Adrenal gland (tissue), 19 donors: ENCODE results near the gene CCDC6. TPM values are rescaled to one million over a fixed set of nuclear protein-coding genes. Genes with fewer than 3 reads are reported as not detected.
"Not testable (repeated sequence)": the region's sequence is repeated elsewhere in the genome, so short reads cannot be mapped to it uniquely, and the experiment has no call there.

Source experiments
- DNase-seq, 7 donors: peaks; one replicate each; pipeline ENCODE4 v3.0.0-alpha.2; 2019 to 2020
- H3K27ac ChIP-seq, 5 donors: fragments of 200-600 bp; sonication (generic) in 4 of 5; 1 replicate in 3 of 5; 2 replicates in 2 of 5; pipeline versions ENCODE4 v1.5.1 to v1.8.0; 2016 to 2020; ENCODE audit warnings: mild to moderate bottlenecking in 1 of 5
- H3K27me3 ChIP-seq: fragments of 200-600 bp; 2 replicates; pipeline ENCODE4 v1.8.0; 2021
- H3K36me3 ChIP-seq, 2 donors: fragments of 200-600 bp; replicated peaks in 1 of 2; 1 replicate in 1 of 2; 2 replicates in 1 of 2; pipeline versions ENCODE4 v1.5.1 to v1.8.0; 2018 to 2022
- H3K4me1 ChIP-seq, 2 donors: fragments of 200-600 bp; replicated peaks in 1 of 2; 1 replicate in 1 of 2; 2 replicates in 1 of 2; pipeline versions ENCODE4 v1.5.1 to v1.8.0; 2018 to 2021
- H3K4me3 ChIP-seq, 4 donors: fragments of 200-600 bp; sonication (generic) in 3 of 4; one replicate each; pipeline ENCODE4 v1.5.1; 2016 to 2018
- H3K9me3 ChIP-seq, 3 donors: fragments of 200-600 bp; sonication (generic) in 1 of 3; replicated peaks in 1 of 3; 1 replicate in 2 of 3; 2 replicates in 1 of 3; pipeline versions ENCODE4 v1.5.1 to v1.8.0; 2016 to 2021
- CTCF ChIP-seq, 6 experiments: fragments of 450-650 bp in 4 of 6; fragments of 200-600 bp in 2 of 6; sonication (generic) in 1 of 6; IDR thresholded peaks; 1 replicate in 5 of 6; 2 replicates in 1 of 6; pipeline versions ENCODE4 v1.5.1 to v1.8.0; 2016 to 2021; ENCODE audit warnings: antibody characterized with exemption in 6 of 6, mild to moderate bottlenecking in 2 of 6, moderate library complexity in 1 of 6
- POLR2A ChIP-seq, 2 donors: fragments of 450-650 bp; IDR thresholded peaks; one replicate each; pipeline ENCODE4 v1.6.1; 2017; ENCODE audit warnings: antibody characterized with exemption in 2 of 2, mild to moderate bottlenecking in 2 of 2, moderate library complexity in 1 of 2
- WGBS, 4 donors: extraction: QIAGEN DNeasy Blood & Tissue Kit in 2 of 4; methylation state at CpG; one replicate each; pipeline versions ENCODE4 v1.1.5 to v1.1.7; 2013 to 2017; 5-methylcytosine and 5-hydroxymethylcytosine counted together
- intact Hi-C, 2 donors: fragments of 100-400 bp; cut with DNase I; formaldehyde crosslinking; loops; one replicate each; pipeline versions ENCODE4 v1.14.1 to v1.15.0; 2022 to 2023
- long read RNA-seq, 10 donors: library from polyadenylated mRNA in 3 of 10; unstranded in 2 of 10; stranded (forward) in 1 of 10; transcript quantifications; one replicate each; pipeline ENCODE4 v2.0.0 and lab custom pipeline, GENCODE V29; 2021 to 2026
- polyA plus RNA-seq, 3 donors: library from polyadenylated mRNA; stranded (reverse); fragments of 200-250 nt in 2 of 3; fragments of 350-450 nt in 1 of 3; fragmentation: Illumina TruSeq in 1 of 3; extraction: RNeasy Lipid Tissue Mini Kit (QIAGEN cat#74804) in 1 of 3; gene quantifications; one replicate each; pipeline ENCODE4 v1.2.3, GENCODE V29; 2013 to 2014
- total RNA-seq, 9 donors: library from RNA; depleted of rRNA in 4 of 9; stranded (reverse); fragments of >200 nt in 4 of 9; fragments of 120-200 nt in 1 of 9; fragmentation: NEBNext Ultra II Directional in 1 of 9; extraction: Animal tissue kit (Norgen Biotek cat#: 25700) in 1 of 9; gene quantifications; one replicate each; pipeline versions ENCODE4 v1.1.0 to v1.2.4, GENCODE V29; 2013 to 2023
- donor health status: healthy with polysubstance abuse.
- donor health status: Bipolar disorder and iron deficiency.
- donor health status: DM: yes; HTN: yes; CAD: no.
- donor health status: DM: no; HTN: no; CAD: no.
- donor health status: DM: no; HTN: no; CAD: no.
- donor health status: DM: yes; HTN: yes; CAD: no.

The CCDC6 gene
- total RNA-seq = 10 to 100 TPM; 29.3 to 53.3 (median 34.2) TPM
- 10 to 100 TPM in 1 of 3 donors, 1 to 10 TPM in 2; 7.1 to 35.7 (median 9.2) TPM for polyA plus RNA-seq
- long read RNA-seq, donor 1, full-length matches to known transcripts = 9 of 9 reads
- long read RNA-seq, donor 1, partial matches to known transcripts = 0 of 9 reads
- long read RNA-seq, donor 1, other reads (novel, unspliced or antisense) = 0 of 9 reads
- long read RNA-seq, donor 2, full-length matches to known transcripts = 9 of 9 reads
- long read RNA-seq, donor 2, partial matches to known transcripts = 0 of 9 reads
- long read RNA-seq, donor 2, other reads (novel, unspliced or antisense) = 0 of 9 reads
- long read RNA-seq, donor 3, full-length matches to known transcripts = 11 of 11 reads
- long read RNA-seq, donor 3, partial matches to known transcripts = 0 of 11 reads
- long read RNA-seq, donor 3, other reads (novel, unspliced or antisense) = 0 of 11 reads
- long read RNA-seq, donor 4, full-length matches to known transcripts = 1 of 7 reads
- long read RNA-seq, donor 4, partial matches to known transcripts = 3 of 7 reads
- long read RNA-seq, donor 4, other reads (novel, unspliced or antisense) = 3 of 7 reads
- long read RNA-seq, donor 5, full-length matches to known transcripts = 11 of 16 reads
- long read RNA-seq, donor 5, partial matches to known transcripts = 2 of 16 reads
- long read RNA-seq, donor 5, other reads (novel, unspliced or antisense) = 3 of 16 reads
- long read RNA-seq, donor 6, partial matches to known transcripts = 1 of 3 reads
- long read RNA-seq, donor 6, other reads (novel, unspliced or antisense) = 2 of 3 reads
- long read RNA-seq, donor 7, full-length matches to known transcripts = 10 of 15 reads
- long read RNA-seq, donor 7, partial matches to known transcripts = 5 of 15 reads
- long read RNA-seq, donor 7, other reads (novel, unspliced or antisense) = 0 of 15 reads
- long read RNA-seq, donor 8, full-length matches to known transcripts = 17 of 22 reads
- long read RNA-seq, donor 8, partial matches to known transcripts = 5 of 22 reads
- long read RNA-seq, donor 8, other reads (novel, unspliced or antisense) = 0 of 22 reads
- long read RNA-seq, donor 9, full-length matches to known transcripts = 7 of 12 reads
- long read RNA-seq, donor 9, partial matches to known transcripts = 5 of 12 reads
- long read RNA-seq, donor 9, other reads (novel, unspliced or antisense) = 0 of 12 reads
- long read RNA-seq, donor 10, full-length matches to known transcripts = 2 of 2 reads
- long read RNA-seq, donor 10, partial matches to known transcripts = 0 of 2 reads
- long read RNA-seq, donor 10, other reads (novel, unspliced or antisense) = 0 of 2 reads

- Histone ChIP-seq H3K27ac (peak within 1 kb of the TSS; percentile 84 to 96 (median 95)), H3K4me3 (peak within 1 kb of the TSS; percentile 80 to 99 (median 90)), H3K9me3 (no peaks in the 10 kb centered on the region), H3K4me1 (peaks cover 28 to 44% of the 10 kb centered on the region in 2 donors), H3K36me3 (no peaks in the 10 kb centered on the region), H3K27me3 (no peaks in the 10 kb centered on the region)
- TF ChIP-seq CTCF (IDR thresholded peaks at IDR 0.05) = peak; percentile 54 to 91 (median 76)
- TF ChIP-seq POLR2A (IDR thresholded peaks at IDR 0.05) = peak; percentile 97 to 98
- DNase-seq = peak; percentile 93 to 97 (median 95)
- intact Hi-C loops = no loop called here
- WGBS, 4 donors = 0 to 1% (median 0%) methylated on average over 13 to 64 of the region's 64 CpGs
Observed at GRCh38 chr10:59906417-59907202, at the start of gene CCDC6. Gene CCDC6 (minus strand): TSS chr10:59906556. CDS start chr10:59906424, 132 bp downstream.

GRCh38 chr10:59954296-59954695, 47.9 kb upstream of the CCDC6 start:
- intact Hi-C loops = no loop called here
- Histone ChIP-seq H3K4me1 (no peaks in the 10 kb centered on the region), H3K4me3 (no peak overlapping the region), H3K36me3 (no peaks in the 10 kb centered on the region), H3K9me3 (no peaks in the 10 kb centered on the region), H3K27ac (no peak overlapping the region), H3K27me3 (no peaks in the 10 kb centered on the region)
- 74 to 87% (median 83%) methylated on average over 3 of the region's 3 CpGs for WGBS, 4 donors
- DNase-seq = no peak
- TF ChIP-seq POLR2A (IDR thresholded peaks at IDR 0.05) (no peak), CTCF (IDR thresholded peaks at IDR 0.05) (no peak)

- DNase-seq, H3K27me3 ChIP-seq, H3K4me3 ChIP-seq, H3K4me1 ChIP-seq, intact Hi-C loops, H3K9me3 ChIP-seq, H3K27ac ChIP-seq, H3K36me3 ChIP-seq: not testable (repeated sequence)
- WGBS, 4 donors = 84 to 88% (median 84%) methylated on average over 2 of the region's 2 CpGs
Observed at GRCh38 chr10:59953711-59954110, 47.4 kb upstream of the CCDC6 start.

- Histone ChIP-seq H3K27me3 (no peaks in the 10 kb centered on the region), H3K36me3 (no peaks in the 10 kb centered on the region), H3K9me3 (no peaks in the 10 kb centered on the region), H3K27ac (no peak overlapping the region), H3K4me1 (no peaks in the 10 kb centered on the region), H3K4me3 (no peak overlapping the region)
- intact Hi-C loops = no loop called here
- WGBS, 4 donors = 73 to 88% (median 77%) methylated on average over 2 of the region's 2 CpGs
- TF ChIP-seq POLR2A (IDR thresholded peaks at IDR 0.05) = no peak
- TF ChIP-seq CTCF (IDR thresholded peaks at IDR 0.05) = no peak
- no peak for DNase-seq
Observed at GRCh38 chr10:59950105-59950504, 43.7 kb upstream of the CCDC6 start.
